ENCODE results near the gene RAD51D.
"Not testable (repeated sequence)": the region's sequence is repeated elsewhere in the genome, so short reads cannot be mapped to it uniquely, and the experiment has no call there.

GRCh38 chr17:35090707-35091106 is 29.0 kb downstream of the RAD51D start:
- not testable (repeated sequence) for TF ChIP-seq POLR2A, CTCF (IDR thresholded peaks at IDR 0.05)
